Ovary (tissue), 9 donors: ENCODE measurements around the gene TP53TG3D. TPM values are rescaled to one million over a fixed set of nuclear protein-coding genes. Genes with fewer than 3 reads are reported as not detected.
"Not testable (repeated sequence)": the region's sequence is repeated elsewhere in the genome, so short reads cannot be mapped to it uniquely, and the experiment has no call there.

Experiments used
- DNase-seq, 5 donors: peaks; one replicate each; pipeline ENCODE4 v3.0.0-alpha.2; 2019 to 2020
- H3K27ac ChIP-seq, 2 donors: fragments of 200-600 bp; one replicate each; pipeline versions ENCODE4 v1.5.1 to v1.8.0; 2019 to 2022
- H3K27me3 ChIP-seq: fragments of 200-600 bp; one replicate; pipeline ENCODE4 v1.8.0; 2022
- H3K36me3 ChIP-seq: fragments of 200-600 bp; sonication (generic); one replicate; pipeline ENCODE4 v1.5.1; 2019
- H3K4me1 ChIP-seq: one replicate; pipeline ENCODE4 v1.8.1; 2013; ENCODE audit warnings: mild to moderate bottlenecking, moderate library complexity; ENCODE audit not compliant: insufficient read depth
- H3K4me3 ChIP-seq: fragments of 200-600 bp; sonication (generic); one replicate; pipeline ENCODE4 v1.5.1; 2017
- H3K9me3 ChIP-seq, 2 donors: fragments of 200-600 bp in 1 of 2; sonication (generic) in 1 of 2; one replicate each; pipeline versions ENCODE4 v1.5.1 to v1.8.1; 2013 to 2019; ENCODE audit warnings: mild to moderate bottlenecking in 1 of 2, moderate library complexity in 1 of 2
- WGBS, 3 donors: extraction: QIAGEN DNeasy Blood & Tissue Kit in 1 of 3; methylation state at CpG; one replicate each; pipeline versions ENCODE4 v1.1.5 to v1.1.7; 2013 to 2017; 5-methylcytosine and 5-hydroxymethylcytosine counted together
- intact Hi-C, 4 donors: fragments of 100-400 bp; cut with DNase I; formaldehyde crosslinking; loops; one replicate each; pipeline versions ENCODE4 v1.11.0 to v1.15.1; 2022 to 2023
- polyA plus RNA-seq, 2 donors: library from polyadenylated mRNA; stranded (reverse); fragments of 200-250 nt in 1 of 2; fragments of 350-450 nt in 1 of 2; fragmentation: Illumina TruSeq in 1 of 2; extraction: RNeasy Lipid Tissue Mini Kit (QIAGEN cat#74804) in 1 of 2; gene quantifications; one replicate each; pipeline ENCODE4 v1.2.3, GENCODE V29; 2013 to 2014
- small RNA-seq: library from RNA; depleted of rRNA; stranded (forward); fragments of <200 nt; gene quantifications from one replicate; pipeline ENCODE3, GENCODE V24; 2016
- total RNA-seq, 7 donors: library from RNA; depleted of rRNA in 2 of 7; stranded (reverse); fragments of >200 nt in 2 of 7; fragmentation: NEBNext Ultra II Directional in 3 of 7; extraction: Animal tissue kit (Norgen Biotek cat#: 25700) in 3 of 7; gene quantifications; one replicate each; pipeline versions ENCODE4 v1.1.0 to v1.2.4, GENCODE V29; 2016 to 2023
- donor health status: DM: no; HTN: no; CAD: no; lungs with moderate emphysema.
- donor health status: DM: no; HTN: no; CAD: no.
- donor health status: Bipolar disorder and iron deficiency.
- donor health status: DM: yes; HTN: yes; CAD: no.
- donor health status: DM: no; HTN: no; CAD: no.
- donor health status: DM: yes; HTN: yes; CAD: no.

TP53TG3D gene
- total and polyA plus RNA-seq, 9 donors: 0.15 to 2.1 (median 0.37) TPM; not detected in 2

GRCh38 chr16:32302776-32303175 is 49.7 kb downstream of the TP53TG3D start:
- H3K9me3 ChIP-seq, H3K36me3 ChIP-seq, DNase-seq, H3K27ac ChIP-seq, H3K4me3 ChIP-seq, H3K27me3 ChIP-seq, H3K4me1 ChIP-seq, intact Hi-C loops: not testable (repeated sequence)
- WGBS, 3 donors: no CpG with 5 or more reads among the region's 4 CpGs

Small RNAs within 50 kb of the gene (small RNA-seq; reads per million reads assigned to genes)
- gene AC133485.1 (not detected), gene AC140878.1 (not detected)
